HL-60 (cell line): Measurements from ENCODE around the gene CACNA1D.

ENCODE experiments used
- DNase-seq, 2 experiments: peaks; one replicate each; pipeline ENCODE4 v3.0.0-alpha.2; 2010 to 2020; ENCODE audit warnings: low read depth in 1 of 2, low spot score in 1 of 2
- H3K27ac ChIP-seq: fragments of 250-450 bp; sonication (Bioruptor Pico); replicated peaks from 2 replicates; pipeline ENCODE4 v1.5.1; 2020; ENCODE audit warnings: mild to moderate bottlenecking, moderate library complexity
- H3K27me3 ChIP-seq: fragments of 250-450 bp; sonication (Bioruptor Pico); 2 replicates; pipeline ENCODE4 v1.5.1; 2021; ENCODE audit warnings: mild to moderate bottlenecking, moderate library complexity; ENCODE audit not compliant: insufficient read depth, poor library complexity, severe bottlenecking
- H3K4me3 ChIP-seq: replicated peaks from 2 replicates; pipeline ENCODE4 v1.5.1; 2011; ENCODE audit warnings: mild to moderate bottlenecking, control low read depth, low read length; ENCODE audit not compliant: insufficient read depth
- GABPA ChIP-seq: IDR thresholded peaks from 2 replicates; pipeline ENCODE4 v1.6.1; 2012; ENCODE audit warnings: low read depth
- POLR2AphosphoS5 ChIP-seq: IDR thresholded peaks from 2 replicates; pipeline ENCODE4 v1.6.1; 2012; ENCODE audit warnings: low read depth
- SPI1 ChIP-seq: IDR thresholded peaks from 2 replicates; pipeline ENCODE4 v1.6.1; 2012; ENCODE audit warnings: low read depth, mild to moderate bottlenecking, borderline replicate concordance
- TF ChIP-seq, protein P1 (sequence below): IDR thresholded peaks from one replicate; pipeline ENCODE4 v1.5.1; 2011; ENCODE audit warnings: low read length, control low read depth, inconsistent platforms; ENCODE audit not compliant: insufficient read depth
- TF ChIP-seq, protein P2 (sequence below): IDR thresholded peaks from 2 replicates; pipeline ENCODE4 v1.6.1; 2012; ENCODE audit warnings: low read depth; ENCODE audit not compliant: insufficient replicate concordance

The CACNA1D gene

DNA sequence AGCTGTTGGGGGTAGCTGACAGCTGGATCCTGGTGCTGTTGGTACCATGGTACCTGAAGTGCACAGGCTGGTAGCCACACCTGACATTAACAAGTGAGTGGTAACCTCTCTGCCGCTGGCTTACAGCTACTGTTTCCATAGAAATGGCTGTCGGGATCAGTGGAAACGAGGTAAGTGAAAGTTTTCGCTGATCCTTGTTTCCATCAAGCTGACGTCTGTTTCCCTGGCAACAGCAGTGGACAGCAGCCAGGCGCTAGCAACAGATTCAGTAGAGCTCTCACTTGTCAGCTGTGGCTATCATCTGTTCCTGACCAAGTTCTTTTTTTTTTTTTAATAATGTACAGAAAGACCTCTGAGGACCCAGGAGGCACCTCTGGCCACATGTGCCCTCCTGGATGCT lies 185.6 kb downstream of the CACNA1D start:
- Histone ChIP-seq H3K4me3 (no peak overlapping the region), H3K27me3 (peaks cover 19% of the 10 kb centered on the region), H3K27ac (no peak overlapping the region)
- TF ChIP-seq POLR2AphosphoS5 (no peak), GABPA (no peak), SPI1 (no peak)
- TF ChIP-seq, protein P1, sequence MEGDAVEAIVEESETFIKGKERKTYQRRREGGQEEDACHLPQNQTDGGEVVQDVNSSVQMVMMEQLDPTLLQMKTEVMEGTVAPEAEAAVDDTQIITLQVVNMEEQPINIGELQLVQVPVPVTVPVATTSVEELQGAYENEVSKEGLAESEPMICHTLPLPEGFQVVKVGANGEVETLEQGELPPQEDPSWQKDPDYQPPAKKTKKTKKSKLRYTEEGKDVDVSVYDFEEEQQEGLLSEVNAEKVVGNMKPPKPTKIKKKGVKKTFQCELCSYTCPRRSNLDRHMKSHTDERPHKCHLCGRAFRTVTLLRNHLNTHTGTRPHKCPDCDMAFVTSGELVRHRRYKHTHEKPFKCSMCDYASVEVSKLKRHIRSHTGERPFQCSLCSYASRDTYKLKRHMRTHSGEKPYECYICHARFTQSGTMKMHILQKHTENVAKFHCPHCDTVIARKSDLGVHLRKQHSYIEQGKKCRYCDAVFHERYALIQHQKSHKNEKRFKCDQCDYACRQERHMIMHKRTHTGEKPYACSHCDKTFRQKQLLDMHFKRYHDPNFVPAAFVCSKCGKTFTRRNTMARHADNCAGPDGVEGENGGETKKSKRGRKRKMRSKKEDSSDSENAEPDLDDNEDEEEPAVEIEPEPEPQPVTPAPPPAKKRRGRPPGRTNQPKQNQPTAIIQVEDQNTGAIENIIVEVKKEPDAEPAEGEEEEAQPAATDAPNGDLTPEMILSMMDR, result no peak
- TF ChIP-seq, protein P2, sequence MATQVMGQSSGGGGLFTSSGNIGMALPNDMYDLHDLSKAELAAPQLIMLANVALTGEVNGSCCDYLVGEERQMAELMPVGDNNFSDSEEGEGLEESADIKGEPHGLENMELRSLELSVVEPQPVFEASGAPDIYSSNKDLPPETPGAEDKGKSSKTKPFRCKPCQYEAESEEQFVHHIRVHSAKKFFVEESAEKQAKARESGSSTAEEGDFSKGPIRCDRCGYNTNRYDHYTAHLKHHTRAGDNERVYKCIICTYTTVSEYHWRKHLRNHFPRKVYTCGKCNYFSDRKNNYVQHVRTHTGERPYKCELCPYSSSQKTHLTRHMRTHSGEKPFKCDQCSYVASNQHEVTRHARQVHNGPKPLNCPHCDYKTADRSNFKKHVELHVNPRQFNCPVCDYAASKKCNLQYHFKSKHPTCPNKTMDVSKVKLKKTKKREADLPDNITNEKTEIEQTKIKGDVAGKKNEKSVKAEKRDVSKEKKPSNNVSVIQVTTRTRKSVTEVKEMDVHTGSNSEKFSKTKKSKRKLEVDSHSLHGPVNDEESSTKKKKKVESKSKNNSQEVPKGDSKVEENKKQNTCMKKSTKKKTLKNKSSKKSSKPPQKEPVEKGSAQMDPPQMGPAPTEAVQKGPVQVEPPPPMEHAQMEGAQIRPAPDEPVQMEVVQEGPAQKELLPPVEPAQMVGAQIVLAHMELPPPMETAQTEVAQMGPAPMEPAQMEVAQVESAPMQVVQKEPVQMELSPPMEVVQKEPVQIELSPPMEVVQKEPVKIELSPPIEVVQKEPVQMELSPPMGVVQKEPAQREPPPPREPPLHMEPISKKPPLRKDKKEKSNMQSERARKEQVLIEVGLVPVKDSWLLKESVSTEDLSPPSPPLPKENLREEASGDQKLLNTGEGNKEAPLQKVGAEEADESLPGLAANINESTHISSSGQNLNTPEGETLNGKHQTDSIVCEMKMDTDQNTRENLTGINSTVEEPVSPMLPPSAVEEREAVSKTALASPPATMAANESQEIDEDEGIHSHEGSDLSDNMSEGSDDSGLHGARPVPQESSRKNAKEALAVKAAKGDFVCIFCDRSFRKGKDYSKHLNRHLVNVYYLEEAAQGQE, result no peak
- no peak for DNase-seq

DNA sequence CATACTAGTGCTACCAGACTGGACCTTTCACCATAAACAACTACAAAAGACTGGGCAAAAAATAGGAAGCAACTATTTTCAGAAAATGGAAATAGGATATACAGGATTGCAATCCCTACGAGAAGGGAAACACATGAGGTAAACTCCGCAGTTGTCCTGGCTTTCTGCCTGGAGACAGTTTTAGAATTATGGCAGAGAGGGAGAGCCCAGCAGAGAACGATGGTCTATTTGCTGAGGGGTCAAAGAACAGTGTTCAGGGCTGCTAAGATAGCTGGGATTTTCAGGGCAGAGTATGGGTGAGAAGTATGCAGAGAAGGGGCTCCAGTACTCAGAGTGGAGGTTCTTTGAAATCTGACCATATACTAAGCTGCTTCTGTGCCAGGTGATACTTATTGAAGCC lies 188.4 kb downstream of the CACNA1D start:
- H3K27me3 ChIP-seq, result peaks cover 22% of the 10 kb centered on the region
- no peak for DNase-seq
- TF ChIP-seq POLR2AphosphoS5, result no peak
- TF ChIP-seq, protein P2, result no peak
- TF ChIP-seq, protein P1, result no peak
- TF ChIP-seq SPI1, result no peak
- TF ChIP-seq GABPA, result no peak

DNA sequence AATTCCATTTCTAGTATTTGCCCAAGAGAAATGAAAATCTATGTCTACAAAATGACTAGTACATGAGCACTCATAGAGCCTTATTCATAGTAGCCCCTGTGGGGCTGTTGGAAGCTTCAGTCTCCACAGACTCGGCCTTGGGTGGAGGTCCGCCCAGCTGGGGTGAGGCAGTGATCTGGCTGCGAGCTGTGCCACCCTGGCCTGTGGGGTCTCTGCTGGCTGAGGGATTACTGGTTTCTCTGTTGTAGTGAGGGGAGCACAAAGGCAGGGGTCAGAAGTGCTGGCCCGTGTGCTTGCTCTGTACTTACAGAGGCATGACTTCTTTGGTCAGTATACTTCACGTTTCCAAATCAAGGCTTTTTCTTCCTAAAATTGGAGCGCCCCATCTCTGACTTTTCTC lies 193.7 kb downstream of the CACNA1D start:
- DNase-seq, result no peak
- no peak overlapping the region for H3K4me3 ChIP-seq
- no peak overlapping the region for H3K27ac ChIP-seq
- H3K27me3 ChIP-seq, result peaks cover 18% of the 10 kb centered on the region
- TF ChIP-seq SPI1, result no peak
- TF ChIP-seq, protein P2, result no peak

More for the DNA sequence above, 188.4 kb downstream of the CACNA1D start:
- Histone ChIP-seq H3K4me3 (no peak overlapping the region), H3K27ac (no peak overlapping the region)

DNA sequence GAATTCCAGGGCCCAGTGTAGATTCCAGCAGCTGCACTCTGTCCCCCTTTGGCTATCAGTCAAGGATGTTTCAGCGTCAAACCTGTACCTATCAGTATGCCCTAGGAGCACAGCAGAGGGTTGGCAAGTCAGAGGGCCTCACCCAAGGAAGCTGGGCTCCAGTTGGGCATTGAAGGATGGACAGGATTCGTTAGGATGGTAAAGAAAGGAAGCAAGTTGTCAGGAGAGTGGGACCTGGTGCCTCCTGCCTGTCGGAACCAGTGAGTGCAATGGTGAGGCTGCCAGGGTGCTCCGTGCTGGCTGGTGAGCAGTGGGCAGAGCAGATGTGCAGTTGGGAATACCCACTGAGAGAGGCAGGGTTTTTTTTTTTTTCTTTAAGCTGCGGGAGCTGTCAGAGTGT lies 194.6 kb downstream of the CACNA1D start:
- H3K4me3 ChIP-seq, result no peak overlapping the region
- no peak for DNase-seq
- TF ChIP-seq GABPA (no peak), SPI1 (no peak), POLR2AphosphoS5 (no peak)
- TF ChIP-seq, protein P2, result no peak
- TF ChIP-seq, protein P1, result no peak
- H3K27ac ChIP-seq, result no peak overlapping the region
- H3K27me3 ChIP-seq, result peaks cover 12% of the 10 kb centered on the region
